Astrocyte (in vitro differentiated cells and primary cell): ENCODE results near the gene GSTA3. TPM values are rescaled to one million over a fixed set of nuclear protein-coding genes. Genes with fewer than 3 reads are reported as not detected.
"Not testable (repeated sequence)": the region's sequence is repeated elsewhere in the genome, so short reads cannot be mapped to it uniquely, and the experiment has no call there.

Source experiments
- DNase-seq: peaks from one replicate; pipeline ENCODE4 v3.0.0-alpha.2; 2010; ENCODE audit warnings: low read depth
- FAIRE-seq: peaks from 2 replicates; lab custom pipeline; 2011; peaks lifted over from hg19 to GRCh38; lab: Jason Lieb, UNC
- H2AFZ ChIP-seq: 2 replicates; pipeline ENCODE4 v1.6.0; 2012; ENCODE audit warnings: low read depth, low read length, inconsistent platforms
- H3K27ac ChIP-seq: 2 replicates; pipeline ENCODE4 v1.5.1; 2011; ENCODE audit warnings: low read depth, low read length, inconsistent platforms
- H3K27me3 ChIP-seq: 2 replicates; pipeline ENCODE4 v1.6.0; 2011; ENCODE audit warnings: low read length, inconsistent platforms; ENCODE audit not compliant: insufficient read depth
- H3K36me3 ChIP-seq: 2 replicates; pipeline ENCODE4 v1.5.1; 2011; ENCODE audit warnings: low read length, inconsistent platforms; ENCODE audit not compliant: insufficient read depth
- H3K4me1 ChIP-seq: 2 replicates; pipeline ENCODE4 v1.5.1; 2011; ENCODE audit warnings: low read length, inconsistent platforms; ENCODE audit not compliant: insufficient read depth
- H3K4me2 ChIP-seq: 2 replicates; pipeline ENCODE4 v1.6.0; 2012; ENCODE audit warnings: low read length, inconsistent platforms
- H3K4me3 ChIP-seq: 2 replicates; pipeline ENCODE4 v1.5.1; 2011; ENCODE audit warnings: low read depth, mild to moderate bottlenecking, low read length, inconsistent platforms; ENCODE audit not compliant: insufficient read depth
- H3K79me2 ChIP-seq: 2 replicates; pipeline ENCODE4 v1.6.0; 2012; ENCODE audit warnings: mild to moderate bottlenecking, low read length, inconsistent platforms; ENCODE audit not compliant: insufficient read depth
- H3K9ac ChIP-seq: 2 replicates; pipeline ENCODE4 v1.6.0; 2012; ENCODE audit warnings: mild to moderate bottlenecking, low read length, inconsistent platforms
- H3K9me3 ChIP-seq: 2 replicates; pipeline ENCODE4 v1.5.1; 2012; ENCODE audit warnings: low read depth, mild to moderate bottlenecking, low read length, inconsistent platforms; ENCODE audit not compliant: insufficient read depth
- H4K20me1 ChIP-seq: 2 replicates; pipeline ENCODE4 v1.6.0; 2012; ENCODE audit warnings: low read length, inconsistent platforms; ENCODE audit not compliant: insufficient read depth
- H3K27ac Mint-ChIP-seq: one replicate; pipeline ENCODE4 v1.8.0; 2021; ENCODE audit warnings: mild to moderate bottlenecking, mixed read lengths; ENCODE audit not compliant: unreplicated experiment
- H3K27me3 Mint-ChIP-seq: one replicate; pipeline ENCODE4 v1.8.0; 2021; ENCODE audit warnings: low read depth, mixed read lengths; ENCODE audit not compliant: unreplicated experiment
- H3K36me3 Mint-ChIP-seq: one replicate; pipeline ENCODE4 v1.8.0; 2021; ENCODE audit warnings: low read depth, mixed read lengths; ENCODE audit not compliant: unreplicated experiment
- H3K4me1 Mint-ChIP-seq: one replicate; pipeline ENCODE4 v1.8.0; 2021; ENCODE audit warnings: low read depth, mixed read lengths; ENCODE audit not compliant: unreplicated experiment
- H3K4me3 Mint-ChIP-seq: one replicate; pipeline ENCODE4 v1.8.0; 2021; ENCODE audit warnings: mild to moderate bottlenecking, moderate library complexity, mixed read lengths; ENCODE audit not compliant: unreplicated experiment
- H3K9me3 Mint-ChIP-seq: one replicate; pipeline ENCODE4 v1.8.0; 2021; ENCODE audit warnings: mild to moderate bottlenecking, mixed read lengths; ENCODE audit not compliant: unreplicated experiment
- CTCF ChIP-seq: IDR thresholded peaks from 2 replicates; pipeline ENCODE4 v1.5.1; 2011; ENCODE audit warnings: low read depth, mild to moderate bottlenecking, inconsistent platforms, low read length, moderate library complexity; ENCODE audit not compliant: insufficient read depth
- EZH2 ChIP-seq: IDR thresholded peaks from 2 replicates; pipeline ENCODE4 v1.6.1; 2012; ENCODE audit warnings: mild to moderate bottlenecking, low read length, inconsistent platforms; ENCODE audit not compliant: insufficient read depth
- total RNA-seq: library from RNA; stranded (reverse); gene quantifications from 2 replicates; pipeline ENCODE4 v1.2.1, GENCODE V29; 2021

The GSTA3 gene
- total RNA-seq, 1 donor from 2014 or later: not detected

- Histone ChIP-seq H3K9me3 (no peaks in the 10 kb centered on the region), H3K4me2 (no peak overlapping the region), H3K4me3 (no peak overlapping the region), H3K4me1 (peaks cover 10% of the 10 kb centered on the region), H3K79me2 (no peaks in the 10 kb centered on the region), H3K27me3 (no peaks in the 10 kb centered on the region), H3K9ac (no peak overlapping the region), H4K20me1 (no peaks in the 10 kb centered on the region), H3K36me3 (no peaks in the 10 kb centered on the region), H2AFZ (no peak overlapping the region), H3K27ac (no peak overlapping the region)
- no peak for DNase-seq
- Mint-ChIP-seq H3K4me3 (no peak overlapping the region), H3K27ac (no peak overlapping the region), H3K9me3 (peaks cover 6% of the 10 kb centered on the region), H3K36me3 (no peaks in the 10 kb centered on the region), H3K4me1 (peaks cover 9% of the 10 kb centered on the region), H3K27me3 (peaks cover 2% of the 10 kb centered on the region)
- no peak for TF ChIP-seq CTCF
- no peak for TF ChIP-seq EZH2
- FAIRE-seq: no peak
These were observed 18.0 kb upstream of the GSTA3 start for GRCh38 chr6:52927451-52927850.

GRCh38 chr6:52925919-52926792 lies 16.7 kb upstream of the GSTA3 start:
- Mint-ChIP-seq H3K9me3 (peaks cover 6% of the 10 kb centered on the region), H3K27me3 (peaks cover 10% of the 10 kb centered on the region), H3K4me1 (peaks cover 9% of the 10 kb centered on the region), H3K36me3 (no peaks in the 10 kb centered on the region), H3K4me3 (no peak overlapping the region), H3K27ac (no peak overlapping the region)
- TF ChIP-seq EZH2 (no peak), CTCF (no peak)
- H3K4me2 ChIP-seq: no peak overlapping the region
- H3K4me3 ChIP-seq: no peak overlapping the region
- FAIRE-seq (no peak), DNase-seq (no peak)
- H2AFZ ChIP-seq: no peak overlapping the region
- H3K9me3 ChIP-seq: no peaks in the 10 kb centered on the region
- no peaks in the 10 kb centered on the region for H3K79me2 ChIP-seq
- H4K20me1 ChIP-seq: no peaks in the 10 kb centered on the region
- H3K36me3 ChIP-seq: no peaks in the 10 kb centered on the region
- H3K27ac ChIP-seq: no peak overlapping the region
- no peak overlapping the region for H3K9ac ChIP-seq
- no peaks in the 10 kb centered on the region for H3K27me3 ChIP-seq
- H3K4me1 ChIP-seq: peaks cover 10% of the 10 kb centered on the region

DNA sequence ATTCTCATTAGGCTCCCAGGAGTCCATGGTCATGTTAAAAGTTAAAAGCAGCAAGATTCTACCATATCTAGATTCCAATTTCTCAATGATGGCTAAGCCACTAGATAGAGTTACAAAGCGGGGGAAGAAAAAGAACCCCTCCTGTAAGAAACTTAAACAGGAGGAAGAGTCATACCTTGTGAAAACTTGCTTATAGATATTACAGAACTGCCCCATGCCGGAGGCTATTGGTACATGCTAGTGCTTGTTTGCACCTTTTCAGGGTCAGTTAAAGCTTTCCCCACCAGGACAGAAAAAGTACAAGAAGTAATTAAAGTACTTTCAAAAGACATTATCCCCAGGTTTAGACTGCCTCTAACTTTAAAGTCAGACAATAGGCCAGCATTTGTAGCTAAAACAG lies 15.5 kb upstream of the GSTA3 start:
- Histone ChIP-seq H3K27ac (no peak overlapping the region), H3K27me3 (no peaks in the 10 kb centered on the region), H3K4me2 (no peak overlapping the region), H3K9ac (no peak overlapping the region), H3K79me2 (no peaks in the 10 kb centered on the region), H3K4me3 (no peak overlapping the region), H4K20me1 (no peaks in the 10 kb centered on the region), H3K9me3 (no peaks in the 10 kb centered on the region), H2AFZ (no peak overlapping the region), H3K36me3 (no peaks in the 10 kb centered on the region), H3K4me1 (peaks cover 10% of the 10 kb centered on the region)
- Mint-ChIP-seq H3K27me3 (peaks cover 13% of the 10 kb centered on the region), H3K27ac (no peak overlapping the region), H3K9me3 (peaks cover 6% of the 10 kb centered on the region), H3K4me3 (no peak overlapping the region), H3K4me1 (peaks cover 9% of the 10 kb centered on the region), H3K36me3 (no peaks in the 10 kb centered on the region)
- DNase-seq (no peak), FAIRE-seq (no peak)
- TF ChIP-seq EZH2 (no peak), CTCF (no peak)

DNA sequence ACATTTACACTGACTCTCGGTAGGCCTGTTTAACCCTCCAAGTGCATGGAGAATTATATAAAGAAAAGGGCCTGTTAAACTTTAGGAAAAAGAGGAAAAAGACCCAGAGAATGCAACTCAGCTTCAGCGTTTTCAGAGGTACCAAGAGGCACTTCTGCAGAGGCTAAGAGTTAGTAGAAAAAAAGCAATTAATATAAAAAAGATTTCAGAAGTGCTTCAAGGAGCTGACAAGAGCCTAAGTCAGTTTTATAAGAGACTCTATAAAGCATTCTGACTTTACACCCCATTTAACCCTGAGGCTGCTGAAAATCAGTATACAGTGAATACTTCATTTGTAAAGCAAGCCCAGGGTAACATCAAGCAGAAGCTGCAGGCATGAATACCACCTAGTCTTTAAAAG lies 14.2 kb upstream of the GSTA3 start:
- not testable (repeated sequence) for H3K4me1 Mint-ChIP-seq, H3K4me1 ChIP-seq, H3K36me3 Mint-ChIP-seq, H3K9ac ChIP-seq, DNase-seq, H3K36me3 ChIP-seq, H2AFZ ChIP-seq, H4K20me1 ChIP-seq, H3K9me3 Mint-ChIP-seq, H3K79me2 ChIP-seq, H3K4me3 ChIP-seq, H3K27me3 ChIP-seq, FAIRE-seq, H3K27ac ChIP-seq, H3K27ac Mint-ChIP-seq, H3K4me2 ChIP-seq, H3K4me3 Mint-ChIP-seq, H3K9me3 ChIP-seq
- H3K27me3 Mint-ChIP-seq: peaks cover 19% of the 10 kb centered on the region
